Activated T-cell treated with anti-CD3 and anti-CD28 coated beads, Interleukin-2, amount 50 U/mL, for 72 hours (primary cell): ENCODE measurements around the gene CD6. TPM values are rescaled to one million over a fixed set of nuclear protein-coding genes. Genes with fewer than 3 reads are reported as not detected.

ENCODE experiments used
- ATAC-seq, 2 donors: fragments of 150-1000 bp; cut with Tn5 transposase; replicated peaks in 1 of 2; 2 replicates each; pipeline ENCODE4 v1.10.0; 2021; ENCODE audit warnings: moderate library complexity in 2 of 2, mild to moderate bottlenecking in 1 of 2
- DNase-seq, 2 donors: peaks; one replicate each; pipeline ENCODE4 v3.0.0; 2021 to 2022; ENCODE audit warnings: mixed read lengths in 1 of 2
- H3K27ac Mint-ChIP-seq: one replicate; pipeline ENCODE4 v1.8.0; 2022; ENCODE audit warnings: mild to moderate bottlenecking, moderate library complexity, mixed read lengths
- H3K27me3 Mint-ChIP-seq: one replicate; pipeline ENCODE4 v1.8.0; 2022; ENCODE audit warnings: low read depth, mixed read lengths
- H3K36me3 Mint-ChIP-seq, 2 donors: one replicate each; pipeline ENCODE4 v1.8.0; 2022; ENCODE audit warnings: mixed read lengths in 2 of 2, mild to moderate bottlenecking in 1 of 2; ENCODE audit not compliant: insufficient read depth in 2 of 2
- H3K4me1 Mint-ChIP-seq: one replicate; pipeline ENCODE4 v1.8.0; 2022; ENCODE audit warnings: low read depth, mixed read lengths
- H3K4me3 Mint-ChIP-seq, 2 donors: one replicate each; pipeline ENCODE4 v1.8.0; 2022; ENCODE audit warnings: mild to moderate bottlenecking in 2 of 2, mixed read lengths in 2 of 2, moderate library complexity in 2 of 2
- H3K9me3 Mint-ChIP-seq, 2 donors: one replicate each; pipeline ENCODE4 v1.8.0; 2022; ENCODE audit warnings: mixed read lengths in 2 of 2
- total RNA-seq, 2 donors: library from RNA; stranded (reverse); gene quantifications; one replicate each; pipeline ENCODE4 v1.2.3, GENCODE V29; 2022

The CD6 gene
- total RNA-seq, 2 donors from 2014 or later, result 298 to 313 TPM

DNA sequence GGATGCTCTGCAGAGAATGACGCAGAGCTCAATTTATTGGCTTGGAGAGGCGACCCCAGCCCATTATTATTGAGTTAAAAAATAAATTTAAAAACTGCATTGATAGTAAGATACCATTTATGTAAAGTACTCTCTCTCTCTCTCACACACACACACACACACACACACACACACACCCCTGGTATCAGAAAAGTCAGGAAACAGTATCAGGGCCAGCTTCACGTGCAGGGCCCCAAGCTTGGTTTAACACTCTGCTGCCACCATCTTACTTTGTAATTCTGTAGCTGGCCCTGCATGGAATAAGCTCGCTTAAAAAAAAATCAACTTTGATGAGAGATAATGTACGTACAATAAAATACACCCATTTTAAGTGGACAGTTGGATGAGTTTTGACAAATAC, 71.1 kb downstream of the CD6 start:
- no peaks in the 10 kb centered on the region for H3K9me3 Mint-ChIP-seq
- H3K4me3 Mint-ChIP-seq, result peak overlapping the region; percentile 84 to 85
- peaks cover 6 to 22% of the 10 kb centered on the region in 2 donors for H3K36me3 Mint-ChIP-seq
- peak; percentile 19 to 20 for ATAC-seq
- no peak for DNase-seq
- peak overlapping the region; percentile 93 for H3K27ac Mint-ChIP-seq
- H3K27me3 Mint-ChIP-seq, result no peaks in the 10 kb centered on the region
- H3K4me1 Mint-ChIP-seq, result peaks cover 73% of the 10 kb centered on the region

GRCh38 chr11:61042961-61043540, 71.6 kb downstream of the CD6 start:
- H3K4me3 Mint-ChIP-seq, result peak overlapping the region; percentile 84 to 85
- DNase-seq (peak; percentile 52 to 57), ATAC-seq (peak; percentile 49 to 73)
- H3K4me1 Mint-ChIP-seq, result peaks cover 73% of the 10 kb centered on the region
- no peaks in the 10 kb centered on the region for H3K9me3 Mint-ChIP-seq
- peak overlapping the region; percentile 93 for H3K27ac Mint-ChIP-seq
- no peaks in the 10 kb centered on the region for H3K27me3 Mint-ChIP-seq
- peaks cover 3 to 21% of the 10 kb centered on the region in 2 donors for H3K36me3 Mint-ChIP-seq

DNA sequence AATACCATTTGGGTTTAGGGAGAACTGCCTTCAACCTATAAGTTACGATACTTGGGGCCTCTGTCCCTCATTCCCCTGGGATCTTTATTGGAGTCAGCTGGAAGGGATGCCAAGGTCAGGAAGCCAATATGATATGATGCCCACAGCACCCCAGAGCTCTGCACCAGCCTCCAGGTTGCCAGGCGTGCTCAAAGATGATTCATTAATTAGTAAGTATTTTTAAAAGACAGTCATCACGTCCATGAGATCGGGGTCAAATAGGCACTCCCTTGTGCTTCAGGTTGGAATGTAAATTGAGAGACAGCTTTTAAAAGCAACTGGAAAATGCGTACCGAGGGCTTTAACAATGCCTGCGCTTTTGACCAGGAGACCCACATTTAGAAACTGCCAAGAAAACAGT, 73.8 kb downstream of the CD6 start:
- H3K4me3 Mint-ChIP-seq, result peak overlapping the region in 1 of 2 donors; percentile 40

GRCh38 chr11:61046833-61047232, 75.4 kb downstream of the CD6 start:
- no peaks in the 10 kb centered on the region for H3K9me3 Mint-ChIP-seq
- H3K4me3 Mint-ChIP-seq, result peak overlapping the region in 1 of 2 donors; percentile 2
- H3K27ac Mint-ChIP-seq, result peak overlapping the region; percentile 13
- no peak for DNase-seq
- ATAC-seq, result no peak
- H3K27me3 Mint-ChIP-seq, result no peaks in the 10 kb centered on the region
- peaks cover 9 to 22% of the 10 kb centered on the region in 2 donors for H3K36me3 Mint-ChIP-seq
- H3K4me1 Mint-ChIP-seq, result peaks cover 68% of the 10 kb centered on the region

More for the DNA sequence above, 73.8 kb downstream of the CD6 start:
- Mint-ChIP-seq H3K36me3 (peaks cover 9 to 17% of the 10 kb centered on the region in 2 donors), H3K9me3 (no peaks in the 10 kb centered on the region), H3K27me3 (no peaks in the 10 kb centered on the region), H3K4me1 (peaks cover 73% of the 10 kb centered on the region), H3K27ac (peak overlapping the region; percentile 48)
- DNase-seq (no peak), ATAC-seq (no peak)

GRCh38 chr11:61048368-61049062, 77.0 kb downstream of the CD6 start:
- DNase-seq (no peak), ATAC-seq (peak in 1 of 2 donors; percentile 22)
- H3K36me3 Mint-ChIP-seq, result peaks cover 11 to 27% of the 10 kb centered on the region in 2 donors
- peak overlapping the region; percentile 60 for H3K4me3 Mint-ChIP-seq
- no peaks in the 10 kb centered on the region for H3K9me3 Mint-ChIP-seq
- no peaks in the 10 kb centered on the region for H3K27me3 Mint-ChIP-seq
- peaks cover 68% of the 10 kb centered on the region for H3K4me1 Mint-ChIP-seq
- peak overlapping the region; percentile 83 for H3K27ac Mint-ChIP-seq

GRCh38 chr11:61049063-61049377, 77.5 kb downstream of the CD6 start:
- Mint-ChIP-seq H3K9me3 (no peaks in the 10 kb centered on the region), H3K4me3 (peak overlapping the region; percentile 60)
- peak; percentile 66 to 75 for ATAC-seq

GRCh38 chr11:61049859-61050258, 78.4 kb downstream of the CD6 start:
- H3K4me1 Mint-ChIP-seq, result peaks cover 80% of the 10 kb centered on the region

More at GRCh38 chr11:61049063-61049377, 77.5 kb downstream of the CD6 start:
- H3K27me3 Mint-ChIP-seq, result no peaks in the 10 kb centered on the region
- peaks cover 15 to 32% of the 10 kb centered on the region in 2 donors for H3K36me3 Mint-ChIP-seq
- H3K4me1 Mint-ChIP-seq, result peaks cover 72% of the 10 kb centered on the region
- peak overlapping the region; percentile 30 for H3K27ac Mint-ChIP-seq
- no peak for DNase-seq

DNA sequence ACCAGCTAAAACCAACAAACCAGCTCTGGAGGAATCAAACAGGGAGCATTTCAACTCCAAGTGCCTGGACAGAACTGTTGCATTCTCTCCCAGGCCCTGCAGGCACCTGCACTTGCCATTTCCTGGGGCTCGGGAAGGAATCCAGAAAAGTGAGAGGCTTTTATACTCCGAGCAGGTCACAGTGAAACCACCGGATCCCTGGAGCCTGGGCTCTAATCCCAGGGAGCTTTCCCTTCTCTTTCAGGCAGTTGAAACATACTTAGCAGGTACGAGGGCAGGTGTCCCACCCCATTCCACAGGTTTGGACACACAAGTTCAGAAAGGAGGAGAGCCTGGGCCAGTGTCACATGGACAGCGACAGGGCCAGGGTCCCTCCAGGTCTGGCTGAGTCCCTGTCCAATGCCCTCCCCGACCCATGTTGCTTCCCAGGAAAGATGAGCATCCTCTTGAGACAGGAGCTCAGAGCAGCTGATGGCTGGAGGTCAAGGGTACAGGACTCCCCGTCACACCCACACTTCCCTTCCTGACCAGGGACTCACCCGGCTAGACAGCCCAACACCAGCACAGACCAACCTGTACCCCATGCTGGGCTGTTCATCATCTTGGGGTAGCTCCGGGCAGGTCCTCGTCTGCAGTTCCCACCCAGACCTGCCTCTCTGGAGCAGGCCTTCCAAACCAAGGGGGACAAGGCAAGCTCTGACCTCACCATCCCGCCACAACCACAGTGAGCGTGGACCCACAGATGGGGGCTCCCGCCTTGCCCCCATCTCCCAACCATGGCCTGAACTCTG, 80.9 kb downstream of the CD6 start:
- no peak for ATAC-seq
- DNase-seq, result no peak
- H3K4me3 Mint-ChIP-seq, result peak overlapping the region in 1 of 2 donors; percentile 39
- H3K36me3 Mint-ChIP-seq, result peaks cover 14 to 40% of the 10 kb centered on the region in 2 donors
- H3K4me1 Mint-ChIP-seq, result peaks cover 94% of the 10 kb centered on the region
- H3K27me3 Mint-ChIP-seq, result no peaks in the 10 kb centered on the region
- H3K27ac Mint-ChIP-seq, result peak overlapping the region; percentile 8
- H3K9me3 Mint-ChIP-seq, result no peaks in the 10 kb centered on the region

More at GRCh38 chr11:61049859-61050258, 78.4 kb downstream of the CD6 start:
- Mint-ChIP-seq H3K4me3 (peak overlapping the region; percentile 47 to 64), H3K36me3 (peaks cover 16 to 36% of the 10 kb centered on the region in 2 donors), H3K9me3 (no peaks in the 10 kb centered on the region), H3K27ac (peak overlapping the region; percentile 26), H3K27me3 (no peaks in the 10 kb centered on the region)
- no peak for DNase-seq
- ATAC-seq, result no peak

- no peak for DNase-seq
- Mint-ChIP-seq H3K4me3 (peak overlapping the region; percentile 2 to 34), H3K4me1 (peaks cover 91% of the 10 kb centered on the region), H3K36me3 (peaks cover 16 to 39% of the 10 kb centered on the region in 2 donors), H3K27me3 (no peaks in the 10 kb centered on the region), H3K27ac (peak overlapping the region; percentile 87), H3K9me3 (no peaks in the 10 kb centered on the region)
- no peak for ATAC-seq
Observed at GRCh38 chr11:61053191-61053590, 81.7 kb downstream of the CD6 start.

- ATAC-seq, result peak; percentile 29 to 58
- no peaks in the 10 kb centered on the region for H3K27me3 Mint-ChIP-seq
- H3K27ac Mint-ChIP-seq, result peak overlapping the region; percentile 87
- no peak for DNase-seq
- H3K4me1 Mint-ChIP-seq, result peaks cover 91% of the 10 kb centered on the region
- no peaks in the 10 kb centered on the region for H3K9me3 Mint-ChIP-seq
- H3K4me3 Mint-ChIP-seq, result peak overlapping the region; percentile 60 to 75
- H3K36me3 Mint-ChIP-seq, result peaks cover 18 to 46% of the 10 kb centered on the region in 2 donors
Observed at GRCh38 chr11:61054513-61054912, 83.0 kb downstream of the CD6 start.

- DNase-seq (peak; percentile 65 to 73), ATAC-seq (peak; percentile 85 to 86)
- Mint-ChIP-seq H3K9me3 (no peaks in the 10 kb centered on the region), H3K27ac (peak overlapping the region; percentile 87), H3K27me3 (no peaks in the 10 kb centered on the region), H3K36me3 (peaks cover 20 to 48% of the 10 kb centered on the region in 2 donors), H3K4me3 (peak overlapping the region; percentile 60 to 75), H3K4me1 (peaks cover 91% of the 10 kb centered on the region)
Observed at GRCh38 chr11:61054927-61055562, 83.6 kb downstream of the CD6 start.

GRCh38 chr11:61055776-61056175, 84.3 kb downstream of the CD6 start:
- DNase-seq, result no peak
- no peak for ATAC-seq
- Mint-ChIP-seq H3K4me1 (peaks cover 91% of the 10 kb centered on the region), H3K36me3 (peaks cover 20 to 45% of the 10 kb centered on the region in 2 donors), H3K27me3 (no peaks in the 10 kb centered on the region), H3K27ac (peak overlapping the region; percentile 87), H3K9me3 (no peaks in the 10 kb centered on the region), H3K4me3 (peak overlapping the region; percentile 60 to 75)
